Activated T-helper 1 cell treated with Interleukin-2 at 50 U/mL for 16 hours (primary cell): ENCODE results near the gene SLC2A11.
"Not testable (repeated sequence)": the region's sequence is repeated elsewhere in the genome, so short reads cannot be mapped to it uniquely, and the experiment has no call there.

ENCODE experiments used
- DNase-seq: peaks from one replicate; pipeline ENCODE4 v3.0.0-alpha.2; 2020; ENCODE audit warnings: low read depth

The SLC2A11 gene

GRCh38 chr22:23847310-23847920 lies 10.3 kb upstream of the SLC2A11 start:
- no peak for DNase-seq

GRCh38 chr22:23847991-23848864 lies 9.4 kb upstream of the SLC2A11 start:
- DNase-seq: no peak

GRCh38 chr22:23849009-23850006 lies 8.4 kb upstream of the SLC2A11 start:
- DNase-seq: peak; percentile 76

- no peak for DNase-seq
Measured at GRCh38 chr22:23850136-23850611, 7.5 kb upstream of the SLC2A11 start.

- DNase-seq: no peak
Measured at GRCh38 chr22:23856721-23857605, 712 bp upstream of the SLC2A11 start.

GRCh38 chr22:23858484-23858815 lies 775 bp downstream of the SLC2A11 start:
- no peak for DNase-seq

- no peak for DNase-seq
Measured at GRCh38 chr22:23859201-23859600, 1.5 kb downstream of the SLC2A11 start.

GRCh38 chr22:23860187-23860586 lies 2.5 kb downstream of the SLC2A11 start:
- DNase-seq: not testable (repeated sequence)

GRCh38 chr22:23862103-23862502 lies 4.4 kb downstream of the SLC2A11 start:
- DNase-seq: no peak

- DNase-seq: not testable (repeated sequence)
Measured at GRCh38 chr22:23864499-23865154, 7.0 kb downstream of the SLC2A11 start.

- no peak for DNase-seq
Measured at GRCh38 chr22:23868580-23868979, 10.9 kb downstream of the SLC2A11 start.

GRCh38 chr22:23874871-23875270 lies 17.2 kb downstream of the SLC2A11 start:
- DNase-seq: no peak

- no peak for DNase-seq
Measured at GRCh38 chr22:23875801-23876200, 18.1 kb downstream of the SLC2A11 start.

- no peak for DNase-seq
Measured at GRCh38 chr22:23877566-23877965, 19.9 kb downstream of the SLC2A11 start.

GRCh38 chr22:23878219-23878618 lies 20.5 kb downstream of the SLC2A11 start:
- DNase-seq: no peak

GRCh38 chr22:23882370-23882769 lies 24.7 kb downstream of the SLC2A11 start:
- no peak for DNase-seq

- DNase-seq: no peak
Measured at GRCh38 chr22:23883658-23884057, 26.0 kb downstream of the SLC2A11 start.

GRCh38 chr22:23884140-23884539 lies 26.5 kb downstream of the SLC2A11 start:
- no peak for DNase-seq

- no peak for DNase-seq
Measured at GRCh38 chr22:23888615-23889401, 31.1 kb downstream of the SLC2A11 start.

GRCh38 chr22:23889620-23890019 lies 31.9 kb downstream of the SLC2A11 start:
- no peak for DNase-seq
